Calu3 (cell line): Measurements from ENCODE around the gene MXRA7. TPM values are rescaled to one million over a fixed set of nuclear protein-coding genes. Genes with fewer than 3 reads are reported as not detected.
A peak's percentile ranks its signal among the peaks of the same experiment; 100 is the strongest.

Experiments used
- Bru-seq: library from RNA; stranded (reverse); fragments of 400-500 nt; gene quantifications from one replicate; lab custom pipeline; 2021; lab: Mats Ljungman, UMichigan
- BruChase-seq, 2 experiments: library from RNA; stranded (reverse); fragments of 400-500 nt; gene quantifications; one replicate each; lab custom pipeline; 2021; lab: Mats Ljungman, UMichigan
- BruUV-seq: library from RNA; stranded (reverse); fragments of 400-500 nt; replicated peaks from 2 replicates; lab custom pipeline; 2021; lab: Mats Ljungman, UMichigan
- CTCF ChIA-PET: fragments of 300-600 bp; sonication (Branson Sonifier 250); formaldehyde crosslinking; loops from one replicate; lab custom pipeline; 2022; ENCODE audit warnings: antibody characterized with exemption; lab: Charles Lee
- DNase-seq: peaks from one replicate; pipeline ENCODE4 v3.0.0; 2022
- H3K27ac Mint-ChIP-seq: one replicate; pipeline ENCODE4 v1.8.0; 2022; ENCODE audit warnings: mixed read lengths; ENCODE audit not compliant: unreplicated experiment
- H3K27me3 Mint-ChIP-seq: one replicate; pipeline ENCODE4 v1.8.0; 2022; ENCODE audit warnings: mixed read lengths; ENCODE audit not compliant: unreplicated experiment
- H3K36me3 Mint-ChIP-seq: one replicate; pipeline ENCODE4 v1.8.0; 2022; ENCODE audit warnings: mild to moderate bottlenecking, moderate library complexity, mixed read lengths; ENCODE audit not compliant: insufficient read depth, unreplicated experiment
- H3K4me1 Mint-ChIP-seq: one replicate; pipeline ENCODE4 v1.8.0; 2022; ENCODE audit warnings: mild to moderate bottlenecking, low read depth, mixed read lengths; ENCODE audit not compliant: unreplicated experiment
- H3K4me3 Mint-ChIP-seq: one replicate; pipeline ENCODE4 v1.8.0; 2022; ENCODE audit warnings: mild to moderate bottlenecking, low read depth, moderate library complexity, mixed read lengths; ENCODE audit not compliant: unreplicated experiment
- H3K9me3 Mint-ChIP-seq: one replicate; pipeline ENCODE4 v1.8.0; 2022; ENCODE audit warnings: low read depth, mixed read lengths; ENCODE audit not compliant: unreplicated experiment
- intact Hi-C: fragments of 100-400 bp; cut with micrococcal nuclease; formaldehyde crosslinking; loops from one replicate; pipeline ENCODE4 v1.10.0; 2022; ENCODE audit not compliant: unreplicated experiment
- long read RNA-seq: library from polyadenylated mRNA; stranded (forward); transcript quantifications from one replicate; pipeline ENCODE4 v2.0.0, GENCODE V29; 2022
- total RNA-seq: library from RNA; stranded (reverse); gene quantifications from 2 replicates; pipeline ENCODE4 v1.2.3, GENCODE V29; 2022
- TF ChIP-seq, protein P1 (sequence below): fragments of 200-600 bp; IDR thresholded peaks from one replicate; pipeline ENCODE4 v1.8.0; 2022; ENCODE audit warnings: antibody characterized with exemption; ENCODE audit not compliant: unreplicated experiment

The MXRA7 gene, protein sequence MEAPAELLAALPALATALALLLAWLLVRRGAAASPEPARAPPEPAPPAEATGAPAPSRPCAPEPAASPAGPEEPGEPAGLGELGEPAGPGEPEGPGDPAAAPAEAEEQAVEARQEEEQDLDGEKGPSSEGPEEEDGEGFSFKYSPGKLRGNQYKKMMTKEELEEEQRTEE
- total RNA-seq (6.5 and 9.9 TPM in 2 replicates), Bru-seq, nascent RNA (percentile 25 among the genes with signal in this experiment), BruChase-seq, experiment 1, labeled RNA remaining after a 6-hour chase (percentile 33 among the genes with signal in this experiment), BruChase-seq, experiment 2, labeled RNA remaining after a 2-hour chase (percentile 31 among the genes with signal in this experiment)
- long read RNA-seq, full-length matches to known transcripts: 25 of 28 reads
- long read RNA-seq, partial matches to known transcripts: 0 of 28 reads
- long read RNA-seq, other reads (novel, unspliced or antisense): 3 of 28 reads

DNA sequence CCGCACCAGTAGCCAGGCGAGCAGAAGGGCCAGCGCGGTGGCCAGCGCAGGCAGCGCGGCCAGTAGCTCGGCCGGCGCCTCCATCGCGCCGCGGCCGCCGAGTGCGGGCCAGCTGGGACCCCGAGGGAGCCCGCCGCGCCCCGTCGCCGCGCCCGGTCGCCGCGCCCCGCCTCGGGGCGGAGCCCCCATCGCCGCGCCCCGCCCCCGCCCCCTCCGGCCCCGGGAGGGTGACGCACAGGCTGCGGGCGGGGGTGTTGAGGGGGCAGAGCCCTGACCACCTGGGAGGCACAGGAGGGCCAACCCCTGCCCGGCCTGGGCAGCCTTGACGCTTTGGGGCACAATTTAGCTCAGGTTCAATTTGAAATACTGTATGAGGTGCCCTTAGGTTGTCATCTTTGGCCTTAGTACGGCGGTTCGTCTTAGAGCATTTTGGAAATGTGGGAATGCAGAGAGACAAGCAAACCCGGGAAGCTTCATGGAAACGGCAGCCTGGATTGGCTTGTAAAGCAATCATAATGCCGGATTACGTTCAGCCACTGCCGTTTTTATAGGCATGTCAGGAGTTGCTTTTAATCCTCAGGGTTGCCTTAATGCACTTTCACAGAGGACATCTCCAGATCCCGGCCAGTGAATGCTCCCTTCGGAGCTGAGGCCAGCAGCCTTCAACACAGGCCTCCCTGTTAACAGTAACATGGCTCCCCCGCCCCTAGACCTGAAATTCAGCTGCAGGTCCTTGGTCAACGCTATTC is at the start of gene MXRA7:
TSS of gene MXRA7 (minus strand) at position 103 of the 749 bp plus-strand sequence. CDS start at position 84, 19 bp downstream.
- Mint-ChIP-seq H3K27me3 (peaks cover 8% of the 10 kb centered on the region), H3K27ac (no peak within 1 kb of the TSS), H3K4me3 (peak within 1 kb of the TSS; percentile 66), H3K36me3 (peaks cover 35% of the 10 kb centered on the region), H3K9me3 (no peaks in the 10 kb centered on the region), H3K4me1 (peaks cover 13% of the 10 kb centered on the region)
- BruUV-seq: no TSS peak
- DNase-seq: peak; percentile 72
- intact Hi-C loops: loop anchor here (10.0 kb wide), 1 partner anchor 66 kb away; the partner anchor contains the start of gene ST6GALNAC1
- CTCF ChIA-PET: no interaction called here
- TF ChIP-seq, protein P1, sequence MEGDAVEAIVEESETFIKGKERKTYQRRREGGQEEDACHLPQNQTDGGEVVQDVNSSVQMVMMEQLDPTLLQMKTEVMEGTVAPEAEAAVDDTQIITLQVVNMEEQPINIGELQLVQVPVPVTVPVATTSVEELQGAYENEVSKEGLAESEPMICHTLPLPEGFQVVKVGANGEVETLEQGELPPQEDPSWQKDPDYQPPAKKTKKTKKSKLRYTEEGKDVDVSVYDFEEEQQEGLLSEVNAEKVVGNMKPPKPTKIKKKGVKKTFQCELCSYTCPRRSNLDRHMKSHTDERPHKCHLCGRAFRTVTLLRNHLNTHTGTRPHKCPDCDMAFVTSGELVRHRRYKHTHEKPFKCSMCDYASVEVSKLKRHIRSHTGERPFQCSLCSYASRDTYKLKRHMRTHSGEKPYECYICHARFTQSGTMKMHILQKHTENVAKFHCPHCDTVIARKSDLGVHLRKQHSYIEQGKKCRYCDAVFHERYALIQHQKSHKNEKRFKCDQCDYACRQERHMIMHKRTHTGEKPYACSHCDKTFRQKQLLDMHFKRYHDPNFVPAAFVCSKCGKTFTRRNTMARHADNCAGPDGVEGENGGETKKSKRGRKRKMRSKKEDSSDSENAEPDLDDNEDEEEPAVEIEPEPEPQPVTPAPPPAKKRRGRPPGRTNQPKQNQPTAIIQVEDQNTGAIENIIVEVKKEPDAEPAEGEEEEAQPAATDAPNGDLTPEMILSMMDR: no peak

DNA sequence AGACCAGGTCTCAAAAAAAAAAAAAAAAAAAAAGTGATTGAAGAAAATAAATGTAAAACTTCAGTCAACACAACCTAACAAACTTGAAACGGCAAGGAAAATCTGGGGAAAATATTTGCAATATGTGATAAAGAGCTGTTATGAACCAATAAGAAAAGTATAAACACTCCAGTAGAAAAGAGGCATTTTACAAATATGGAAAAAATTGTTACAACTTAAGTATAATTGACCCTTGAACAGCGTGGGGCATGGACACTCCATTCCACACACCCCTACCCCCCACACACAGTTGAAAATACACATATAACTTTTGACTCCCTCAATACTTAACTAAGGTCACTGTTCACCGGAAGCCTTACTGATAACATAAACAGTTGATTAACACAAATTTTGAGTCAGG is 47.8 kb upstream of the MXRA7 start:
- Mint-ChIP-seq H3K36me3 (no peaks in the 10 kb centered on the region), H3K9me3 (no peaks in the 10 kb centered on the region), H3K4me1 (peaks cover 9% of the 10 kb centered on the region), H3K4me3 (no peak overlapping the region), H3K27me3 (no peaks in the 10 kb centered on the region), H3K27ac (no peak overlapping the region)
- DNase-seq: no peak
- CTCF ChIA-PET: no interaction called here
- no TSS peak for BruUV-seq
- TF ChIP-seq, protein P1: no peak
- intact Hi-C loops: no loop called here

DNA sequence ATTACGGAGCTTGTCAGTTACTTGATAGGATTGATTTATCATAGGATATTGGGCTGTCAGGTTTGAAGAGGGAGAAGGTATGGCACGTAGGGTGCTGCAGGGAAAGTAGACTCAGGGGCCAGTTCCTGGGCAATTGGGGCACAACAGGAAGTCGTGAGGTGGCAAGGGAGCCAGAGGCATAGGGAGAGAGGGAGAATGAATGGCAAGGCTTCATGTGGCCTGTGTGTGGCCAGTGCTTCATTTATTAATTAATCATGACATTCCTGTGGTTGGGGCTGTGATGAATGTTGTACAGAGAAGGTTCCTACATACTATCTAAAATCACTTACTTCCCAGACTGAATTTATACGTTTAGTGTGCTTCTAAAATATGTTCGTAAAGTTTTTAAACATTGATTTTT is 46.5 kb upstream of the MXRA7 start:
- CTCF ChIA-PET: no interaction called here
- Mint-ChIP-seq H3K4me1 (peaks cover 9% of the 10 kb centered on the region), H3K27ac (peak overlapping the region; percentile 18), H3K4me3 (no peak overlapping the region), H3K27me3 (no peaks in the 10 kb centered on the region), H3K36me3 (no peaks in the 10 kb centered on the region), H3K9me3 (no peaks in the 10 kb centered on the region)
- TF ChIP-seq, protein P1: no peak
- DNase-seq: peak; percentile 18
- intact Hi-C loops: no loop called here
- BruUV-seq: no TSS peak

DNA sequence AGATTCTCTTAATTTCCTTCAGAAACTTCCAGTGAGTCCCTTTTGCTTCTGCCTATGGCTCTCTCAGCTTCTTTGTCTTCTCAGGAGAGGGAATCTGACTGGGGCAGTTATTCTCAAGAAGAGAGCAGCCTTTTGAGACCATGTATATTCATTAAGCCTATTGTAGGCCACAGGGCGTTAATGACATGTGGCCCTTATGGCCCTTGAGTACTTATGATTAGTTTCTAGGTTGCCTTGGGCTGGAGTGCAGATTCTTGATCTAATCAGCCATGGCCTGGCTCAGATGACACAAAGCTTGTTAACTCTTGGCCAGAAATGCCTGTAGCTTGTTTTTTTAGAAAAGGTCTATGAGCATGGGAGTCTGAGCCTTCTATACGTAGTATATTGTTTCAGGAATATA is 44.5 kb upstream of the MXRA7 start:
- CTCF ChIA-PET: no interaction called here
- no peaks in the 10 kb centered on the region for H3K36me3 Mint-ChIP-seq
- H3K27ac Mint-ChIP-seq: no peak overlapping the region
- DNase-seq: no peak
- H3K4me1 Mint-ChIP-seq: peaks cover 9% of the 10 kb centered on the region
- intact Hi-C loops: no loop called here
- H3K9me3 Mint-ChIP-seq: no peaks in the 10 kb centered on the region
- no peak overlapping the region for H3K4me3 Mint-ChIP-seq
- no peaks in the 10 kb centered on the region for H3K27me3 Mint-ChIP-seq
- TF ChIP-seq, protein P1: no peak
- BruUV-seq: no TSS peak
